Mucosa of rectum (tissue), 2 donors: ENCODE results near the gene IGF1.
"Not testable (repeated sequence)": the region's sequence is repeated elsewhere in the genome, so short reads cannot be mapped to it uniquely, and the experiment has no call there.

Experiments
- H3K27ac ChIP-seq, 2 donors: one replicate each; pipeline ENCODE4 v1.7.0; 2013; ENCODE audit warnings: inconsistent platforms in 2 of 2, low read depth in 2 of 2, low read length in 2 of 2
- H3K27me3 ChIP-seq, 2 donors: one replicate each; pipeline ENCODE4 v1.7.0; 2013; ENCODE audit warnings: low read length in 2 of 2; ENCODE audit not compliant: control insufficient read depth in 2 of 2, insufficient read depth in 2 of 2
- H3K36me3 ChIP-seq, 2 donors: one replicate each; pipeline ENCODE4 v1.7.0; 2013; ENCODE audit warnings: low read length in 2 of 2; ENCODE audit not compliant: control insufficient read depth in 2 of 2, insufficient read depth in 2 of 2
- H3K4me1 ChIP-seq, 2 donors: one replicate each; pipeline ENCODE4 v1.7.0; 2013; ENCODE audit warnings: low read length in 2 of 2, mild to moderate bottlenecking in 1 of 2; ENCODE audit not compliant: control insufficient read depth in 2 of 2, insufficient read depth in 2 of 2
- H3K4me3 ChIP-seq, 2 donors: one replicate each; pipeline ENCODE4 v1.7.0; 2013; ENCODE audit warnings: low read length in 2 of 2
- H3K9ac ChIP-seq, 2 donors: one replicate each; pipeline ENCODE4 v1.7.0; 2013; ENCODE audit warnings: low read length in 2 of 2, low read depth in 1 of 2, mild to moderate bottlenecking in 1 of 2
- H3K9me3 ChIP-seq, 2 donors: one replicate each; pipeline ENCODE4 v1.7.0; 2013; ENCODE audit warnings: low read length in 2 of 2; ENCODE audit not compliant: control insufficient read depth in 2 of 2
- donor health status: healthy.
- donor health status: Normal muscosa, but diverticular disease.

The IGF1 gene

DNA sequence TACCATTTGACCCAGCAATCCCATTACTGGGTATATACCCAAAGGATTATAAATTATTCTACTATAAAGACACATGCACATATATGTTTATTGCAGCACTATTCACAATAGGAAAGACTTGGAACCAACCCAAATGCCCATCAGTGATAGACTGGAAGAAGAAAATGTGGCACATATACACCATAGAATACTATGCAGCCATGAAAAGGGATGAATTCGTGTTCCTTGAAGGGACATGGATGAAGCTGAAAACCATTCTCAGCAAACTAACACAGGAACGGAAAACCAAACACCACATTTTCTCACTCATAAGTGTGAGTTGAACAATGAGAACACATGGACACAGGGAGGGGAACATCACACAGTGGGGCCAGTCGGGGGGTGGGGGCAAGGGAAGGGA lies 31.3 kb downstream of the IGF1 start:
- H3K27me3 ChIP-seq, H3K4me3 ChIP-seq, H3K36me3 ChIP-seq, H3K27ac ChIP-seq, H3K4me1 ChIP-seq, H3K9ac ChIP-seq, H3K9me3 ChIP-seq: not testable (repeated sequence)

DNA sequence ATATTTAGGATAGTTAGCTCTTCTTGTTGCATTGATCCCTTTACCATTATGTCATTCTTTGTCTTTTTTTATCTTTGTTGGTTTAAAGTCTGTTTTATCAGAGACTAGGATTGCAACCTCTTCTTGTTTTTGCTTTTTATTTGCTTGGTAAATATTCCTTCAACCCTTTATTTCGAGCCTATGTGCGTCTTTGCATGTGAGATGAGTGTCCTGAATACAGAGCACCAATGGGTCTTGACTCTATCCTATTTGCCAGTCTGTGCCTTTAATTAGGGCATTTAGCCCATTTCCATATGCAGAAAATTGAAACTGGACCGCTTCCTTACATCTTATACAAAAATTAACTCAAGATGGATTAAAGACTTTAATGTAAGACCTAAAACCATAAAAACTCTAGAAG lies 32.9 kb downstream of the IGF1 start:
- H3K4me1 ChIP-seq, H3K9ac ChIP-seq, H3K9me3 ChIP-seq, H3K27me3 ChIP-seq, H3K27ac ChIP-seq, H3K36me3 ChIP-seq, H3K4me3 ChIP-seq: not testable (repeated sequence)

DNA sequence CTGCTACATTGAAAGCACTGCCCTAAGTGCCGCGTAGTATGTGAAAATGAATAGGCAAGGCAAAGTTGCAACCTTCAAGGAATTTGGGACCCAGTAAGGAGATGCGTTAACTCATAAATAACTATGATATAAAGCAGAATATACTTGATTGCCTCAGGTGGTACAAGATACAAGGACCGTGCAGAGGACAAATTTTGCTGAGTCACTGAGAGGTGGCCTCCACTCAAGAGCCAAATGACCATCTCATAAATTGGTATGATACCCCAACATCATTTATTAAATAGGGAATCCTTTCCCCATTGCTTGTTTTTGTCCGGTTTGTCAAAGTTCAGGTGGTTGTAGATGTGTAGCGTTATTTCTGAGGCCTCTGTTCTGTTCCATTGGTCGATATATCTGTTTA lies 35.7 kb downstream of the IGF1 start:
- Histone ChIP-seq H3K9me3 (no peaks in the 10 kb centered on the region), H3K27ac (no peak overlapping the region), H3K4me3 (no peak overlapping the region), H3K9ac (no peak overlapping the region), H3K36me3 (no peaks in the 10 kb centered on the region), H3K27me3 (no peaks in the 10 kb centered on the region), H3K4me1 (no peaks in the 10 kb centered on the region)

DNA sequence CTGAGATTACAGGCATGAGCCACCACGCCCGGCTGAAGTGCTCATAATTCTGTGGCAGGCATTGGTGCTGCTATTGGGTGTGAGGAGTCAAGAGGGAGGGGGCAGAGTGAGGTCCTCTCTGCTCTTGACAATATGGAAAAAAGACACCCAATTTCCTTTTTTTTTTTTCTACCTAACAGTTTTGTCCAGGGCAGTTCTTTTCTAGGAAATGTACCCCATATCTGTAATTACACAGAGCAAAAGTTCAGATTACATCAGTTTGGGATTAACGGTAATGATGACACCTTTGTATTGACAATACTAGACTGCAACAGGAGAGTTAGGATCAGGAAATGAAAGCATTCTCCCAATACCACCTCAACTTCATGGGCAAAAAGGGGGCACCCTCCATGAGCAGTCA lies 36.3 kb downstream of the IGF1 start:
- Histone ChIP-seq H3K9ac (no peak overlapping the region), H3K27me3 (no peaks in the 10 kb centered on the region), H3K4me1 (no peaks in the 10 kb centered on the region), H3K4me3 (no peak overlapping the region), H3K36me3 (no peaks in the 10 kb centered on the region), H3K9me3 (no peaks in the 10 kb centered on the region), H3K27ac (no peak overlapping the region)

DNA sequence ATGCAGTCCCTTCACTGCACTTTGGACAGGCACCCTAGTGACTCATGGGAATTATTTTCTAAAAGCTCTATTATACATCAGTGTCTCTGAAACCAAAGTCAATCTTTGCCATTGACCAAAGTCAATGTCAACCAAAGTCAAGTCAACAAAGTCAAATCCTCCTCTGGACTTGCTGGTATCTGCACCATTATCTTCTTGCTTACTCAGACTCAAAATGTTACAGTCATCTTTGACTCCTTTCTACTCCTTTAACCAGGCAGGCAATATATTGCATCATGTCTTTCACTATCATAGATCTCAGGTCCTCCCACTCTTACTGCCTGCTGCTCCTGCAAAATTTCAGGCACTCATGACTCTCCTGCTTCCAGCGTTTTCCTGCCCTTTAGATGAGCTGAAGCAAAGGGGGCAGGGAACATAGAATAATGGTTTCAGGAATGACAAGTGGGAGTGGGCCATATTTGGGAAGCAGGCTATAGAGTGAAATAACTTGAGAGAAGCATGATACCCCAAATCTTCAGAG lies 39.2 kb downstream of the IGF1 start:
- H3K4me1 ChIP-seq, result no peaks in the 10 kb centered on the region
- H3K27me3 ChIP-seq, result no peaks in the 10 kb centered on the region
- H3K36me3 ChIP-seq, result no peaks in the 10 kb centered on the region
- H3K4me3 ChIP-seq, result no peak overlapping the region
- H3K9ac ChIP-seq, result no peak overlapping the region
- no peaks in the 10 kb centered on the region for H3K9me3 ChIP-seq
- H3K27ac ChIP-seq, result no peak overlapping the region

DNA sequence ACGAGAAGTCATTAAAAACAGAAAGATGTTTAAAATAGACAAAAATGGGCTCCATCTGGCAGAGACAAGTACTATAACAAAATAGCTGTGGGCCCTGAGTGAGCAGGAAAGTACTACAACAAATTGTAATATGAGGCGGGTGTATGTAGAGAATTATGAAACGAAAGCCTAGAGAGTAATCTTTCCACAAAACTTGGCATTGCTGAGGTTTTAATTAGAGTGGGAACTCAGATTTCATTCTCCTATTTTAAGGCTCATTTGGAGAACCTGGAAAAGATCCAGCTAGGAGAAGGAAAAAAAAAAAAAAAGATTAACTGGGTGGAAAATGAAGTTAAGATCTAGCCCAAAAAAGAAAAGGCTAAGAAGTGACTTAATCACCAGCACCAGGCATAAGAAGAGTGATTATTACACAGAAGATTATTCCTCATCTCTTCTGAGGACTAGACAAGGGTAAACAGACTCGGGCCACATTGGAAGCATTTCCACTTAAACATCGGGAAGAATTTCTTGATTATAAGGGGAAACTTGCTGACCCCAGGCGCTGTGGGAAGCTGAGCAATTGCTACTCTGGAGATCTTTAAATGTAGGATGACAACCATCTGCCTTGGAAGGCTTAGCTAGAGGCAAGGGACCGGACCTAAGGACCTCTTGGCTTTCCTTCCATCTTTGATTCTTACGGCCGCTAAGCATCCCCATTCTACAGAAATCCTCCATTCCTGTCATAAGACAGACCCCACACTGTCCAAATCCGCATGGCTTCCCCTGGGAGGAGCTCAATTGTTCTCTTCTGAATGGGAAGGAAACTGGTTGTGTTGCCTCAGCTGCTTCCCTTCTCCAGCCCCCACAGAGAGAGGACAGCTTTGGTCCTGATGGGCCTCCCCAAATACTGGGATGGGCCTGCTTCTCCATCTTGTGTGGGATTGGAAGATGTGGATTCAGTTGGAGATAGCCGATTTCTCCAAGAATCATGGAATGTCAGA lies 40.6 kb downstream of the IGF1 start:
- Histone ChIP-seq H3K36me3 (no peaks in the 10 kb centered on the region), H3K4me3 (no peak overlapping the region), H3K4me1 (no peaks in the 10 kb centered on the region), H3K27ac (no peak overlapping the region), H3K27me3 (no peaks in the 10 kb centered on the region), H3K9me3 (no peaks in the 10 kb centered on the region), H3K9ac (no peak overlapping the region)

DNA sequence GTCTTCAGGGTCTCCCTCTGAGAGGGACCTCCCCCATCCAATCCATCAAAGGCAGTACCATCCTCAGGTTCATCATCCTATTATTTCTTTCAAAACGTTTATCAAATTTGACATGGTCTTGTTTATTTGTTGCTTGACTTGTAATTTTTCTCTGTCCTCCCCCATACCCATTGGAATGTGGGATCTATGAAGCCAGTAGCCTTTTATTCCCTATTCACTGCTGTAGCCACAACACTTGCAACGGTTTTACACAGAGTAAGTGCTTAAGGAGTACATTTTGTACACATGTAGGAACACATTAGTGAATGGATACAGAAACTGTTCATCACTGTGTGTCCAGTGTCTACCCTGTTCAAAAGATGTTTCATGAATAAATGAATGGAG lies 41.5 kb downstream of the IGF1 start:
- H3K27ac ChIP-seq, result no peak overlapping the region
- no peaks in the 10 kb centered on the region for H3K27me3 ChIP-seq
- no peak overlapping the region for H3K4me3 ChIP-seq
- no peaks in the 10 kb centered on the region for H3K9me3 ChIP-seq
- H3K36me3 ChIP-seq, result no peaks in the 10 kb centered on the region
- H3K9ac ChIP-seq, result no peak overlapping the region
- no peaks in the 10 kb centered on the region for H3K4me1 ChIP-seq

DNA sequence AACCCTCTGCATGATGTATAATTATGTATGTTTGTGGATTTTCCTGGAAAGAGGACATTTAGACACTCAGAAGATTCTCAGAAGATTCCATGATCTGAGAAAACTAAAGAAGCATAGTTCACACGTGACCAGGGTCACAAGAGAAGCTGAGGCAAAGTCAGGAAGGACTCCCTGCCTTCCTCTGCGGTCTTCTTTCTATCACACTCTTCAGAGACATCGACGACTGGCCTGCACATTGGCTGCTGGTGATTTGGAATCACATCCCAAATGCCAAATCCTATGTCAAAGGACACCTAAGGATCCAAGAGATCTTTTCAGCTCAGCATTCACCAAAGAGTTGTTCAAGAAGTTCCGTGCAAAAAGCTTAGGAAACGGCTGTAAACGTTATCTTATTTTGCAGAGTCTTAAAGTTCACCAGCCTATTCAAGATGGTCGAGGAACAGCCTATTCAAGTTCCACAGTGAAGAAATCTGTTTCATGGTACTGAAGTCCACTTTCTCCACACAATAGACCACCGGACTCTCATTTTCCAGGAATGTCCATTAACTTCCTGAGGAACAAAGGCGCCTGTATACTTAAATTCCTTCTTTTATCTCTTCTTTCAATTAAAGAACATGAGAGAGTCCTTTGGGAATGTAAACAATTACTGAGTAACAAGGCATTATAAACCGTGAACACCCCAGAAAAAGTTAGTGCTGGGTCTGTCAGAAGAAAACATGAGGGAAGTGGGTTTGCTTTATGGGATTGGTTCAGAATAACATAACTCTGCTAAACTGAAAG lies 42.1 kb downstream of the IGF1 start:
- Histone ChIP-seq H3K27me3 (no peaks in the 10 kb centered on the region), H3K4me3 (no peak overlapping the region), H3K36me3 (no peaks in the 10 kb centered on the region), H3K9me3 (no peaks in the 10 kb centered on the region), H3K9ac (no peak overlapping the region), H3K27ac (no peak overlapping the region), H3K4me1 (no peaks in the 10 kb centered on the region)

DNA sequence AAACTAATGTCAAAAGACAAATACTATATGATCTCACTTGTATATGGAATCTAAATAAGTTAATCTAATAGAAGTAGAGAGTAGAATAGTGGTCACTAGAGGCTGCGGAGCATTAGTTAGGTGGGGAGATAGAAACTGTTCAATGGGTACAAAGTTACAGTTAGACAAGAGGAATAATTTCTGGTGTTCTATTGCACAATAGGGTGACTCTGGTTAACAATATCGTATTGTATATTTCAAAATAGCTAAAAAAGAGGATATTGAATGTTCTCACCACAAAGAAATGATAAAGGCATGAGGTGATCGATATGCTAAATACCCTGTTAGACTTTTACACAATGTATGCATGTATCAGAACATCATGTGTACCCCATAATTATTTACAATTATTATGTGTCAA lies 42.9 kb downstream of the IGF1 start:
- no peaks in the 10 kb centered on the region for H3K9me3 ChIP-seq
- H3K4me3 ChIP-seq, result no peak overlapping the region
- no peaks in the 10 kb centered on the region for H3K27me3 ChIP-seq
- no peaks in the 10 kb centered on the region for H3K4me1 ChIP-seq
- H3K27ac ChIP-seq, result no peak overlapping the region
- no peak overlapping the region for H3K9ac ChIP-seq
- H3K36me3 ChIP-seq, result no peaks in the 10 kb centered on the region

DNA sequence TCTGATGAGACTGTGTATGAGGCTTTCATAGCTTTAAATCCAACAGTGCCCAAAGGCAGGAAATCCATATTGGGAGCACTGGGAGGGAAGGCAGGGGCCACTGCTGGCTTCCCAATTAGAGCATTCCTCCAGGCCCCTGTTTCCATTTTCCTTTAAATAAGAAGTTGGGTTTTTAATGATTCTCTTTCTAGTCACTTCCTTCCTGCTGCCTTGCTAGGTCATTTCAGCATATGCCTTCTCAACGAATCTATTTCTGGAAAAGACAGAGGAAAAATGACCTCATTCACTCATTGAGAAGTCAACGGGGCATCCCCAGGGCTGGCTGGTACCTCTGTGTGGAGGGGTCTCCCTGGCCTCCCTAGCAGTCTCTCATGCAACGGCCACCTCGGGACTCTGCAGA lies 43.5 kb downstream of the IGF1 start:
- Histone ChIP-seq H3K9ac (no peak overlapping the region), H3K9me3 (no peaks in the 10 kb centered on the region), H3K27me3 (no peaks in the 10 kb centered on the region), H3K4me1 (no peaks in the 10 kb centered on the region), H3K36me3 (no peaks in the 10 kb centered on the region), H3K4me3 (no peak overlapping the region), H3K27ac (no peak overlapping the region)
